ENCODE measurements around the gene PLEKHG3. TPM values are rescaled to one million over a fixed set of nuclear protein-coding genes. Genes with fewer than 3 reads are reported as not detected.

PLEKHG3 gene
- total and polyA plus RNA-seq, 2 of the 13 experiments (the other 11 are each of a cell fraction or from before 2014, with no cell fraction given): 7.1 to 9.8 TPM

DNA sequence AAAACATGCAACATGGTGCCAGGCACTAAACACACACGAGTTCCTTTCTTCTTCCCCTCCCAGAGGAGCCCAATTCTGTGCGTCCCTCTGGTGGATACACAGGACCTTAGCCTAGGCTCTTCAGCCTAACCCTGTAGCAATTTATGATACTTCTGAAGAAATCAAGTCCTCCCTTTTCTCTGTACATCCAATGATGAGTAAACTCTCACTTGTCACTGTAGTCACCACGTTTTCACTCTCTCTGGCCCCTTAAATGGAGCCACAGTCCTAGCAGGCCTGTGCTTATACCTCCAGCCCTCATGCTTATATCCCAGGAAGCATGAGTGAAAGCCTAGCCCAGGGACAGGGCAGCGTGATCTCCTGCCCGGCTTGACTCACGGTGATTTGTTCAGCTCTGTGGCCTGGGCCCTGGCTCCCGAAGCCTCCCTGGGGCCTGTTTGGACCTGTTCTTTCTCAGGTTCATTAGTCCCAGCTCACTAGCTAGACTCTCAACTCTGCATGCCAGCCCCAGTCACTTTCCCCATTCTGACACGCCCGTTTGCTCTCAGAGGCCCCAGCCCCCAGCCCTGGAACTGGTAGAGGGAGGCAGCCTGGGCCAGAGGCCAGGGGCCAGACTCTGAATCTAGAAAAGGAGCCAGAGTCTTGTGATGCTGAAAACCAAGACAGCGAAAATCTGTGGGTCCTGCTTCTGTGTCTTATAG, 24.1 kb upstream of the PLEKHG3 start:
- in situ Hi-C loops (cut with HindIII; ENCODE audit: extremely low pct_ligation_motif_present, low pct_unique_long_range_greater_than_20kb): no loop called here
- no peak overlapping the region for H3K9ac ChIP-seq (ENCODE audit: insufficient read depth, low read depth, low read length)
- TF ChIP-seq ZFX (CRISPR knock-in tag; IDR thresholded peaks at IDR 0.05; ENCODE audit: low read depth): peak; percentile 45
- no peak for TF ChIP-seq POLR2G (IDR thresholded peaks at IDR 0.05; ENCODE audit: low read depth, low read length)
- TF ChIP-seq, protein P1, sequence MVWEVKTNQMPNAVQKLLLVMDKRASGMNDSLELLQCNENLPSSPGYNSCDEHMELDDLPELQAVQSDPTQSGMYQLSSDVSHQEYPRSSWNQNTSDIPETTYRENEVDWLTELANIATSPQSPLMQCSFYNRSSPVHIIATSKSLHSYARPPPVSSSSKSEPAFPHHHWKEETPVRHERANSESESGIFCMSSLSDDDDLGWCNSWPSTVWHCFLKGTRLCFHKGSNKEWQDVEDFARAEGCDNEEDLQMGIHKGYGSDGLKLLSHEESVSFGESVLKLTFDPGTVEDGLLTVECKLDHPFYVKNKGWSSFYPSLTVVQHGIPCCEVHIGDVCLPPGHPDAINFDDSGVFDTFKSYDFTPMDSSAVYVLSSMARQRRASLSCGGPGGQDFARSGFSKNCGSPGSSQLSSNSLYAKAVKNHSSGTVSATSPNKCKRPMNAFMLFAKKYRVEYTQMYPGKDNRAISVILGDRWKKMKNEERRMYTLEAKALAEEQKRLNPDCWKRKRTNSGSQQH (CRISPR knock-in tag; IDR thresholded peaks at IDR 0.05; ENCODE audit: low read depth): no peak
- no peak for TF ChIP-seq ZNF598 (CRISPR knock-in tag; IDR thresholded peaks at IDR 0.05; ENCODE audit: borderline replicate concordance)
- TF ChIP-seq ZMYM3 (CRISPR knock-in tag; IDR thresholded peaks at IDR 0.05): no peak
- peak; percentile 55; the same call in 1 of the 2 replicates for TF ChIP-seq ZNF121 (CRISPR knock-in tag; IDR thresholded peaks at IDR 0.05)
- 0 out of 2 replicates have a peak, but pooled peaks have one; percentile 18 for TF ChIP-seq SALL1 (CRISPR knock-in tag; IDR thresholded peaks at IDR 0.05)
- no peak for TF ChIP-seq BCL6 (CRISPR knock-in tag; IDR thresholded peaks at IDR 0.05)
- no peak for TF ChIP-seq POGZ (CRISPR knock-in tag; IDR thresholded peaks at IDR 0.05)
- 0 out of 2 replicates have a peak, but pooled peaks have one; percentile 22 for TF ChIP-seq ZNF501 (CRISPR knock-in tag; IDR thresholded peaks at IDR 0.05)
- TF ChIP-seq, protein P2, sequence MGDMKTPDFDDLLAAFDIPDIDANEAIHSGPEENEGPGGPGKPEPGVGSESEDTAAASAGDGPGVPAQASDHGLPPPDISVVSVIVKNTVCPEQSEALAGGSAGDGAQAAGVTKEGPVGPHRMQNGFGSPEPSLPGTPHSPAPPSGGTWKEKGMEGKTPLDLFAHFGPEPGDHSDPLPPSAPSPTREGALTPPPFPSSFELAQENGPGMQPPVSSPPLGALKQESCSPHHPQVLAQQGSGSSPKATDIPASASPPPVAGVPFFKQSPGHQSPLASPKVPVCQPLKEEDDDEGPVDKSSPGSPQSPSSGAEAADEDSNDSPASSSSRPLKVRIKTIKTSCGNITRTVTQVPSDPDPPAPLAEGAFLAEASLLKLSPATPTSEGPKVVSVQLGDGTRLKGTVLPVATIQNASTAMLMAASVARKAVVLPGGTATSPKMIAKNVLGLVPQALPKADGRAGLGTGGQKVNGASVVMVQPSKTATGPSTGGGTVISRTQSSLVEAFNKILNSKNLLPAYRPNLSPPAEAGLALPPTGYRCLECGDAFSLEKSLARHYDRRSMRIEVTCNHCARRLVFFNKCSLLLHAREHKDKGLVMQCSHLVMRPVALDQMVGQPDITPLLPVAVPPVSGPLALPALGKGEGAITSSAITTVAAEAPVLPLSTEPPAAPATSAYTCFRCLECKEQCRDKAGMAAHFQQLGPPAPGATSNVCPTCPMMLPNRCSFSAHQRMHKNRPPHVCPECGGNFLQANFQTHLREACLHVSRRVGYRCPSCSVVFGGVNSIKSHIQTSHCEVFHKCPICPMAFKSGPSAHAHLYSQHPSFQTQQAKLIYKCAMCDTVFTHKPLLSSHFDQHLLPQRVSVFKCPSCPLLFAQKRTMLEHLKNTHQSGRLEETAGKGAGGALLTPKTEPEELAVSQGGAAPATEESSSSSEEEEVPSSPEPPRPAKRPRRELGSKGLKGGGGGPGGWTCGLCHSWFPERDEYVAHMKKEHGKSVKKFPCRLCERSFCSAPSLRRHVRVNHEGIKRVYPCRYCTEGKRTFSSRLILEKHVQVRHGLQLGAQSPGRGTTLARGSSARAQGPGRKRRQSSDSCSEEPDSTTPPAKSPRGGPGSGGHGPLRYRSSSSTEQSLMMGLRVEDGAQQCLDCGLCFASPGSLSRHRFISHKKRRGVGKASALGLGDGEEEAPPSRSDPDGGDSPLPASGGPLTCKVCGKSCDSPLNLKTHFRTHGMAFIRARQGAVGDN (CRISPR knock-in tag; IDR thresholded peaks at IDR 0.05): peak; percentile 48
- TF ChIP-seq, protein P3, sequence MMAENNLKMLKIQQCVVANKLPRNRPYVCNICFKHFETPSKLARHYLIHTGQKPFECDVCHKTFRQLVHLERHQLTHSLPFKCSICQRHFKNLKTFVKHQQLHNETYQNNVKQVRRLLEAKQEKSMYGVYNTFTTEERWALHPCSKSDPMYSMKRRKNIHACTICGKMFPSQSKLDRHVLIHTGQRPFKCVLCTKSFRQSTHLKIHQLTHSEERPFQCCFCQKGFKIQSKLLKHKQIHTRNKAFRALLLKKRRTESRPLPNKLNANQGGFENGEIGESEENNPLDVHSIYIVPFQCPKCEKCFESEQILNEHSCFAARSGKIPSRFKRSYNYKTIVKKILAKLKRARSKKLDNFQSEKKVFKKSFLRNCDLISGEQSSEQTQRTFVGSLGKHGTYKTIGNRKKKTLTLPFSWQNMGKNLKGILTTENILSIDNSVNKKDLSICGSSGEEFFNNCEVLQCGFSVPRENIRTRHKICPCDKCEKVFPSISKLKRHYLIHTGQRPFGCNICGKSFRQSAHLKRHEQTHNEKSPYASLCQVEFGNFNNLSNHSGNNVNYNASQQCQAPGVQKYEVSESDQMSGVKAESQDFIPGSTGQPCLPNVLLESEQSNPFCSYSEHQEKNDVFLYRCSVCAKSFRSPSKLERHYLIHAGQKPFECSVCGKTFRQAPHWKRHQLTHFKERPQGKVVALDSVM (CRISPR knock-in tag; IDR thresholded peaks at IDR 0.05): peak; percentile 88
- TF ChIP-seq, protein P4, sequence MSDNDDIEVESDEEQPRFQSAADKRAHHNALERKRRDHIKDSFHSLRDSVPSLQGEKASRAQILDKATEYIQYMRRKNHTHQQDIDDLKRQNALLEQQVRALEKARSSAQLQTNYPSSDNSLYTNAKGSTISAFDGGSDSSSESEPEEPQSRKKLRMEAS (IDR thresholded peaks at IDR 0.05): 0 out of 2 replicates have a peak, but pooled peaks have one; percentile 22
- ChIA-PET CTCF (ENCODE audit: low intra/inter-chr PET ratio, low total read pairs) (no interaction called here), POLR2A (interaction anchor here (1.7 kb wide), 1 partner anchor 26 kb away, joined by 7 read pairs; no protein-coding TSS in a partner anchor)
- H3K27me3 ChIP-seq (ENCODE audit: control insufficient read depth in 1 of 2, insufficient read depth in 2 of 2, low read length in 2 of 2): peaks cover 3 to 32% of the 10 kb centered on the region in 2 experiments; a peak in 4 of 5 replicates
- H3K4me2 ChIP-seq (ENCODE audit: low read depth, low read length): peak overlapping the region; percentile 55
- no peaks in the 10 kb centered on the region for H3K9me3 ChIP-seq (ENCODE audit: low read length)
- H3K27ac ChIP-seq (ENCODE audit: extremely low read length, insufficient read depth, low read length): no peak overlapping the region
- no peak overlapping the region for H2AFZ ChIP-seq (ENCODE audit: low read length)
- DNase-seq (ENCODE audit: low spot score) (no peak), ATAC-seq (peak; percentile 58), FAIRE-seq (no peak)
- no peaks in the 10 kb centered on the region for H3K36me3 ChIP-seq (replicated peaks in 1 of 2; ENCODE audit: control insufficient read depth in 1 of 2, insufficient read depth in 2 of 2, low read length in 2 of 2)
- WGBS (ENCODE audit: low lambda C conversion rate): 23% methylated on average over 9 of the region's 10 CpGs
- intact Hi-C loops (cut with micrococcal nuclease; ENCODE audit: unreplicated experiment): no loop called here
- no peaks in the 10 kb centered on the region for H4K20me1 ChIP-seq (ENCODE audit: insufficient read depth, low read length)
- no peak overlapping the region for H3K4me3 ChIP-seq (replicated peaks in 1 of 3; ENCODE audit: insufficient read depth in 1 of 3, low read depth in 2 of 3, low read length in 3 of 3)
- BruUV-seq (replicated peaks): no TSS peak
- no peaks in the 10 kb centered on the region for H3K79me2 ChIP-seq (ENCODE audit: insufficient read depth, low read length)
- H3K4me1 ChIP-seq (ENCODE audit: insufficient read depth, low read length): peaks cover 40% of the 10 kb centered on the region
